ENCODE data around the gene PPP2R2C.

The PPP2R2C gene

DNA sequence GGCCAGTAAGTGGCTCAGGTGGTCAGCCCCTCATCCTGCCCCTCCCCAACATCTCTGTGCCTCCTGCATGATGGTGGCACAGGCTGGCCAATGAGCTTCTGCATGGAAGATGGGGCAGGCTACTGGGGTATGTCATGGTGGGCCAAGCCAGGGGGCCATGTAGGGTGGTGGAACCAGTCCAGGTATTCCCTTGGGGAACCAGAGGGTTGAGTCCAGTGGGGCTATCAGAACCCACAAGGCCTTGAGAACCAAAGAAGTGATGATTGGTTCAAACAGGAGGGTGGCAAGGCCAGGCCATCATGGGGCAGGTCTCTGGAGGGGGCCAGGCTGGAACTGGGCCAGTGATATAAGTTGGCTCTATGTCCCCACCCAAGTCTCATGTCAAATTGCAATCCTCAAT is 18.8 kb upstream of the PPP2R2C start:
- TF ChIP-seq, protein P1, sequence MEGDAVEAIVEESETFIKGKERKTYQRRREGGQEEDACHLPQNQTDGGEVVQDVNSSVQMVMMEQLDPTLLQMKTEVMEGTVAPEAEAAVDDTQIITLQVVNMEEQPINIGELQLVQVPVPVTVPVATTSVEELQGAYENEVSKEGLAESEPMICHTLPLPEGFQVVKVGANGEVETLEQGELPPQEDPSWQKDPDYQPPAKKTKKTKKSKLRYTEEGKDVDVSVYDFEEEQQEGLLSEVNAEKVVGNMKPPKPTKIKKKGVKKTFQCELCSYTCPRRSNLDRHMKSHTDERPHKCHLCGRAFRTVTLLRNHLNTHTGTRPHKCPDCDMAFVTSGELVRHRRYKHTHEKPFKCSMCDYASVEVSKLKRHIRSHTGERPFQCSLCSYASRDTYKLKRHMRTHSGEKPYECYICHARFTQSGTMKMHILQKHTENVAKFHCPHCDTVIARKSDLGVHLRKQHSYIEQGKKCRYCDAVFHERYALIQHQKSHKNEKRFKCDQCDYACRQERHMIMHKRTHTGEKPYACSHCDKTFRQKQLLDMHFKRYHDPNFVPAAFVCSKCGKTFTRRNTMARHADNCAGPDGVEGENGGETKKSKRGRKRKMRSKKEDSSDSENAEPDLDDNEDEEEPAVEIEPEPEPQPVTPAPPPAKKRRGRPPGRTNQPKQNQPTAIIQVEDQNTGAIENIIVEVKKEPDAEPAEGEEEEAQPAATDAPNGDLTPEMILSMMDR (IDR thresholded peaks at IDR 0.05; ENCODE audit: control insufficient read depth, extremely low read depth, insufficient read depth): no peak
- no peak for DNase-seq (ENCODE audit: low read depth)
- no peak overlapping the region for H3K4me3 ChIP-seq (ENCODE audit: low read depth, low read length)

GRCh38 chr4:6489927-6490326 is 17.5 kb upstream of the PPP2R2C start:
- no peak overlapping the region for H3K4me3 ChIP-seq (ENCODE audit: low read depth, low read length)
- no peak for DNase-seq (ENCODE audit: low read depth)
- TF ChIP-seq, protein P1 (IDR thresholded peaks at IDR 0.05; ENCODE audit: control insufficient read depth, extremely low read depth, insufficient read depth): no peak

DNA sequence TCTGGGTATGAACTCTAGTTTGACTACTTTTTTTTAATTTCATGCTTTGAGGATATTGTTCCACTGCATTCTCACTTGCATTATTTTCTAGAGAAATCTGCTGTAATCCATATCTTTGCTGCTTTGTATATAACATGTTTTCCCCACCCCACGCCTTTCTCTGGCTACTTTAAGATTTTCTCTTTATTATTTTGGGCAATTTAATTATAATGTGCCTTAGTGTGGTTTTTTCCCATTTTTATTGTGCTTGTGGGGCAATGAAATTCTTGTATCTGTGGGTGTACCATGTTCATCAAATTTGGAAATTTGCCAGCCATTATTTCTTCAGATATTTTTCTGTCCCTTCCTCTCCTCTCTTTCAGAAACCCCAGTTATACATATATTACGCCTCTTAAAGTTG is 15.1 kb upstream of the PPP2R2C start:
- TF ChIP-seq, protein P1 (IDR thresholded peaks at IDR 0.05; ENCODE audit: control insufficient read depth, extremely low read depth, insufficient read depth): no peak
- no peak for DNase-seq (ENCODE audit: low read depth)
- no peak overlapping the region for H3K4me3 ChIP-seq (ENCODE audit: low read depth, low read length)

GRCh38 chr4:6480534-6481088 is 8.2 kb upstream of the PPP2R2C start:
- TF ChIP-seq, protein P1 (IDR thresholded peaks at IDR 0.05; ENCODE audit: control insufficient read depth, extremely low read depth, insufficient read depth): no peak
- H3K4me3 ChIP-seq (ENCODE audit: low read depth, low read length): no peak overlapping the region
- DNase-seq (ENCODE audit: low read depth): no peak

- TF ChIP-seq, protein P1 (IDR thresholded peaks at IDR 0.05; ENCODE audit: control insufficient read depth, extremely low read depth, insufficient read depth): no peak
- H3K4me3 ChIP-seq (ENCODE audit: low read depth, low read length): no peak overlapping the region
- no peak for DNase-seq (ENCODE audit: low read depth)
Measured at GRCh38 chr4:6478546-6479220, 6.3 kb upstream of the PPP2R2C start.

GRCh38 chr4:6476893-6477292 is 4.5 kb upstream of the PPP2R2C start:
- no peak for DNase-seq (ENCODE audit: low read depth)
- TF ChIP-seq, protein P1 (IDR thresholded peaks at IDR 0.05; ENCODE audit: control insufficient read depth, extremely low read depth, insufficient read depth): no peak
- H3K4me3 ChIP-seq (ENCODE audit: low read depth, low read length): no peak overlapping the region
